A549 treated with Hydrocortisone at 1 μM for 4 hours (cell line): Measurements from ENCODE around the gene HOXD3. TPM values are rescaled to one million over a fixed set of nuclear protein-coding genes. Genes with fewer than 3 reads are reported as not detected.

ENCODE experiments used
- total RNA-seq: library from RNA; stranded (reverse); fragments of 200-300 nt; extraction: Qiagen RNA extraction; gene quantifications from 5 replicates; pipeline ENCODE4 v1.2.3, GENCODE V29; 2022

HOXD3 gene
- 0.08 to 0.18 TPM (median 0.17 TPM) in 4 of 5 replicates, not detected in the other for total RNA-seq

DNA sequence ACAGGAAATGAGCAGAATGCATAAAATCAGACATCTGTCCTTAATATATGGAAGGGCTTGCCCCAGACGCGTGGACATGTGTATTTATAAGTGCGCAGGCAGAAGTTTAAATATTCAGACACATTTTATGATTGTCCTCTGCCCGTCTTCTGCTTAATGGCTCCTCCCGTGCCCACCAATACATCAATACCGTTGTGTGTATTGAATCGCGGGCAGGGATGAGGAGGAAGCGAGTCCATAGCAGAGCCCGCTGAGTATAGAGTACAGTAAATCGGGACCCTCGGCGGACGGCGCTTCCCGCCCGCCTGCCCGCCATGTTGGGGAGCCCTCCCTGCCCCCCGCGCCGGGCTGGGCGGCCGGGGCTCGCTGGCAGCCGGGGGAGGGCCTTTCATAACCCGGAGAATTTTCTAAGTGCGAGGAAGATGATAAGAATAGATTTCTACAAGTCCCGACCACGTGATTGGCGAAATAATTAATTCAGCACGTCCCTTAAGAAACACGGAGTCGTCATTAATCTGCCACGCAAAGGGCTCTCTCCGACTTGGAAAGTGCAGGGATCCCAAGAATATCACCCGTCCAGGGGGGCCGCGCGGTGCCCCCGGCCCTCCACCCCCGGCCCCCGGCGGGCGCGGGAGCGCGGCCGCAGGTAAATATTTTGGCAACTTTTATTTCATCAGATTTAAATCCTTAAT lies at the start of gene HOXD3:
HOXD3 (plus strand) TSS at position 501 of the 692 bp plus-strand sequence. CDS start 11,808 bp downstream, outside the sequence.

GRCh38 chr2:176115883-176116813 lies 41.0 kb upstream of the HOXD3 start, which contains the start of gene HOXD10:
Gene HOXD10, plus strand, starts transcription at chr2:176116778. Its CDS starts 56 bp downstream, at chr2:176116834.

DNA sequence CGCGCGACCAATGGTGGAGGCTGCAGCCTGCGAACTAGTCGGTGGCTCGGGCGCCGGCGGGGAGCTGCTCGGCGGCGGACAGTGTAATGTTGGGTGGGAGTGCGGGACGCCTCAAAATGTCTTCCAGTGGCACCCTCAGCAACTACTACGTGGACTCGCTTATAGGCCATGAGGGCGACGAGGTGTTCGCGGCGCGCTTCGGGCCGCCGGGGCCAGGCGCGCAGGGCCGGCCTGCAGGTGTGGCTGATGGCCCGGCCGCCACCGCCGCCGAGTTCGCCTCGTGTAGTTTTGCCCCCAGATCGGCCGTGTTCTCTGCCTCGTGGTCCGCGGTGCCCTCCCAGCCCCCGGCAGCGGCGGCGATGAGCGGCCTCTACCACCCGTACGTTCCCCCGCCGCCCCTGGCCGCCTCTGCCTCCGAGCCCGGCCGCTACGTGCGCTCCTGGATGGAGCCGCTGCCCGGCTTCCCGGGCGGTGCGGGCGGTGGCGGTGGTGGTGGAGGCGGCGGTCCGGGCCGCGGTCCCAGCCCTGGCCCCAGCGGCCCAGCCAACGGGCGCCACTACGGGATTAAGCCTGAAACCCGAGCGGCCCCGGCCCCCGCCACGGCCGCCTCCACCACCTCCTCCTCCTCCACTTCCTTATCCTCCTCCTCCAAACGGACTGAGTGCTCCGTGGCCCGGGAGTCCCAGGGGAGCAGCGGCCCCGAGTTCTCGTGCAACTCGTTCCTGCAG lies 34.3 kb upstream of the HOXD3 start, which contains the start of gene HOXD9:
HOXD9 (plus strand) TSS at position 37 of the 728 bp plus-strand sequence; CDS start at position 87, 50 bp downstream.

DNA sequence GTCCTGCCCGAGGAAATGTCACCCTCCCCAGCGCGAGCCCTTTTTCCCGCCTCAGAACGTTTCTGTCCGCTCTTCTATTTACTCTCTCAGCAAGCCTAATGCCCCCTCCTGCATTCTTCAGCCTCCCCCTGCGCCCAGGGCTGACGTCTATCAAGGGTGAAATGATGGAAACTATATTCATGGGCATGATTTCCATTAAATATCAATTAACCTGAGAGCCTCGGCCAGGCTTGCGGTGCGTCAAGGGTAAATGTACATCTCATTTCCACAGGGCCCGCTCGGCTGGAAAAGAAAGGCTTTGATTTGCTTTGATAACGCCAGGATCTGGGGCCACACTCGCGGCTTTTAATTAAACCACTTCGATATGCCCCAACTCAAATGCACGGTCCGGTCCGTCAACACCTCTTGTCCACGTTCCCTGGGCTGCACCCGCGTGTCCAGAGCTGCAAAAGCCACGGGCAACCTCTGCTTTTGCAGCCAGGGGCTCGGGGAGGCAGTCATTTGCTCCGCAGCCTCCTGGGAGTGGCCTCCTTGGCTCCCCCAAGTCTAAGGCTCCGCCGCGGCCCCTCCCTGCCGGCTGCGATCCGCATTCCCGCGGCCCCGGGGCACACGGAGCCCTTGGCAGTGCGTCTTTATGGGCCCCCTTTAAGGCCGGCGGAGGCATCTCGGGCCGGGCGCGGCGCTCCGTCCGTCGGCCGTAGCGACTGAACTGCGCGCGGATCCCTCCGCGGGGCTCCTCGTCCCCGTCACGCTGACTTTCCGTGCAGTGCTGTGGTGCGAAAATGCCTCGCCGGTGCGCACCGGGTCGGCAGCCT lies 27.9 kb upstream of the HOXD3 start, which contains the start of gene HOXD8:
HOXD8 (plus strand) TSS at position 724 of the 815 bp plus-strand sequence. CDS start 662 bp downstream, outside the sequence.

DNA sequence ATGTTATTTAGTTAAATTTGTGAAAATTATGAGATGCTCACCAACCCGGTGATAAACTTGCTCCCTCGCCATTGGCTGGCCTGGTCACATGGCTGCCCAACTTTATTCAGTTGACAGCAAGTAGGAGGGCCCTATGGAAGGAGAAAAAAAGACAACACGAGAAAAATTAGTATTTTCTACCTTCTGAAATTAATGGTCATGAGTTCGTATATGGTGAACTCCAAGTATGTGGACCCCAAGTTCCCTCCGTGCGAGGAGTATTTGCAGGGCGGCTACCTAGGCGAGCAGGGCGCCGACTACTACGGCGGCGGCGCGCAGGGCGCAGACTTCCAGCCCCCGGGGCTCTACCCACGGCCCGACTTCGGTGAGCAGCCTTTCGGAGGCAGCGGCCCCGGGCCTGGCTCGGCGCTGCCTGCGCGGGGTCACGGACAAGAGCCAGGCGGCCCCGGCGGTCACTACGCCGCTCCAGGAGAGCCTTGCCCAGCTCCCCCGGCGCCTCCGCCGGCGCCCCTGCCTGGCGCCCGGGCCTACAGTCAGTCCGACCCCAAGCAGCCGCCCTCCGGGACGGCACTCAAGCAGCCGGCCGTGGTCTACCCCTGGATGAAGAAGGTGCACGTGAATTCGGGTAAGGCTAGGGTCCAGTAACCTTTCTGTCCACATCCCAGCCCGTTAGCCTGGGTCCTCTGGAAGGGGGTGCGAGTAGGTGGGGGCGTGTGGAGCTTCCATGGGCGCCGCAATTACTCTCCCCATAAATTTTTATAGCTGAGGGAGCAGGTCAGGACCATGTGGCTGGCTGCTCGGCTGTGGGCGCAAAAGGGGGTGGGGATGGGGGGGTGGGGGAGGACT lies 5.4 kb upstream of the HOXD3 start, which contains the start of gene HOXD4:
HOXD4 (plus strand) TSS at position 109 of the 846 bp plus-strand sequence; CDS start at position 193, 84 bp downstream.

DNA sequence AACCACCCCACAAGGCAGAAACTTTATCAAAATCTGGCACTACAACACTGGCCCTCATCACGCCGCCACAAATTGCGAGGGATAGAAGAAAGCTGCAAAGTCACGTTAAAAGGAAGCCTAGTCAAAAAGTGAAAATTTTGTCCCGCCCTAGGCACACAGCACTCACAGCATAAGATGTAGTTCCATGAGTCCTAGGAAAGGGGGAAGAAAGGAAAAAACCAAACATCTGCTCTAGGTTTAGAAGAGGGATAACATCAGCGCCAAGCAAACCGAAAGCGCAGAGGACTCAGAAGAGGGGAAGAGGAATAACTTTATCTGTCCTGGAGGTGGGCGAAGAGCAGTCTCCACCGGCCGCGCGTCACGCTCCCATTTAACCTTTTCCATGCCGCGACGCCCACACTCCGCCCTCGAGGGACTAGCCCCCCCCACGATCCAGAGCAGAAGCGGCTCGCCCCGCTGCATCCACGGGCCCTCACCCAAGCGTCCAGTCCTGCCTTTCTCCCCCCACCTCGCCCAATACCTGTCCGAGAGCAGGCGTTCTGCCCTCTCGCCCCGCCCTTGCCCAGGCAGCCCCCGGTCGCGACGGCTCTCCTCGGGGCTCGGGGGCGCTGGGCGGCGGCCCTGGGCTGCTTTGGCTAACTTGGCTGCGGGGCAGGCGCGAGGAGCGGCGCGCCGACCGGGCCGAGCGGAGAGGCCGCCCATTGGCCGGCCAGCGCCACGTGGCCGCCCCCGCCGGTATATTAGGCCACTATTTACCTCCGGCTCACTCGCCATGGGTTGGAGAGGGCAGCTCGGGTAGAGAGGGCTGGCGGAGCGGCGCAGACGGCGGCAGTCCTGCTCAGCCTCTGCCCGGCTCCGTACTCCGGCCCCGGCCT lies 31.0 kb downstream of the HOXD3 start, which contains the start of gene HOXD1:
HOXD1 (plus strand) TSS at position 770 of the 875 bp plus-strand sequence. CDS start 134 bp downstream, outside the sequence.

Other genes with a start within 250 kb of the HOXD3 start
- gene LNPK, start 155.0 kb upstream of the HOXD3 start, total RNA-seq = 9.5 to 14.3 TPM (median 12.3 TPM) in 5 replicates
- gene EVX2, start 73.3 kb upstream of the HOXD3 start, total RNA-seq = not detected in 5 replicates
- gene HOXD13, start 64.6 kb upstream of the HOXD3 start, total RNA-seq = 0.13 to 0.26 TPM (median 0.15 TPM) in 5 replicates
- not detected in 5 replicates for gene HOXD12, start 57.5 kb upstream of the HOXD3 start, total RNA-seq
- 5.5 to 6.7 TPM (median 6.2 TPM) in 5 replicates for gene HOXD11, start 50.0 kb upstream of the HOXD3 start, total RNA-seq
- 4.2 to 5.9 TPM (median 5.8 TPM) in 5 replicates for gene HOXD10, start 40.5 kb upstream of the HOXD3 start, total RNA-seq
- gene HOXD9, start 34.6 kb upstream of the HOXD3 start, total RNA-seq = 0.58 to 1.7 TPM (median 1.1 TPM) in 5 replicates
- gene HOXD8, start 27.6 kb upstream of the HOXD3 start, total RNA-seq = 4.7 to 6.0 TPM (median 5.3 TPM) in 5 replicates
- 0.14 to 0.61 TPM (median 0.39 TPM) in 5 replicates for gene HOXD4, start 5.8 kb upstream of the HOXD3 start, total RNA-seq
- 0.15 to 0.27 TPM (median 0.22 TPM) in 5 replicates for gene HOXD1, start 31.4 kb downstream of the HOXD3 start, total RNA-seq
- gene MTX2, start 112.1 kb downstream of the HOXD3 start, total RNA-seq = 39.4 to 43.7 TPM (median 41.9 TPM) in 5 replicates